ENCODE measurements around the gene CHCHD1.
A peak's percentile ranks its signal among the peaks of the same experiment; 100 is the strongest.

Gene CHCHD1

GRCh38 chr10:73742454-73742734 lies 39.5 kb upstream of the CHCHD1 start:
- TF ChIP-seq CTCF (IDR thresholded peaks at IDR 0.05; ENCODE audit: insufficient read depth, low read depth, low read length, missing control alignments), result no peak
- no peak overlapping the region for H3K4me3 ChIP-seq (ENCODE audit: low read length)
- DNase-seq (ENCODE audit: low read depth), result no peak

GRCh38 chr10:73743327-73743904 lies 38.4 kb upstream of the CHCHD1 start:
- no peak for DNase-seq (ENCODE audit: low read depth)
- no peak for TF ChIP-seq CTCF (IDR thresholded peaks at IDR 0.05; ENCODE audit: insufficient read depth, low read depth, low read length, missing control alignments)

GRCh38 chr10:73743905-73744663 lies 37.8 kb upstream of the CHCHD1 start, which contains the start of gene SEC24C:
TSS of gene SEC24C (plus strand) at chr10:73744372. CDS start at chr10:73746833, 2,461 bp downstream.
- no peak for TF ChIP-seq CTCF (IDR thresholded peaks at IDR 0.05; ENCODE audit: insufficient read depth, low read depth, low read length, missing control alignments)
- H3K4me3 ChIP-seq (ENCODE audit: low read length), result peak within 1 kb of the TSS; percentile 99
- DNase-seq (ENCODE audit: low read depth), result peak; percentile 96

More at GRCh38 chr10:73743327-73743904, 38.4 kb upstream of the CHCHD1 start:
- H3K4me3 ChIP-seq (ENCODE audit: low read length), result peak overlapping the region; percentile 99

GRCh38 chr10:73744664-73744975 lies 37.2 kb upstream of the CHCHD1 start:
- DNase-seq (ENCODE audit: low read depth), result peak; percentile 66
- TF ChIP-seq CTCF (IDR thresholded peaks at IDR 0.05; ENCODE audit: insufficient read depth, low read depth, low read length, missing control alignments), result no peak

GRCh38 chr10:73746721-73747120 lies 35.1 kb upstream of the CHCHD1 start:
- DNase-seq (ENCODE audit: low read depth), result no peak
- no peak for TF ChIP-seq CTCF (IDR thresholded peaks at IDR 0.05; ENCODE audit: insufficient read depth, low read depth, low read length, missing control alignments)
- no peak overlapping the region for H3K4me3 ChIP-seq (ENCODE audit: low read length)

More at GRCh38 chr10:73744664-73744975, 37.2 kb upstream of the CHCHD1 start:
- H3K4me3 ChIP-seq (ENCODE audit: low read length), result peak overlapping the region; percentile 99

- no peak overlapping the region for H3K4me3 ChIP-seq (ENCODE audit: low read length)
- TF ChIP-seq CTCF (IDR thresholded peaks at IDR 0.05; ENCODE audit: insufficient read depth, low read depth, low read length, missing control alignments), result no peak
- DNase-seq (ENCODE audit: low read depth), result no peak
Measured at GRCh38 chr10:73750819-73751218, 31.0 kb upstream of the CHCHD1 start.

GRCh38 chr10:73756183-73756582 lies 25.7 kb upstream of the CHCHD1 start:
- no peak for DNase-seq (ENCODE audit: low read depth)
- TF ChIP-seq CTCF (IDR thresholded peaks at IDR 0.05; ENCODE audit: insufficient read depth, low read depth, low read length, missing control alignments), result no peak
- no peak overlapping the region for H3K4me3 ChIP-seq (ENCODE audit: low read length)
